Measurements from ENCODE around the gene BAG3.

BAG3 gene

DNA sequence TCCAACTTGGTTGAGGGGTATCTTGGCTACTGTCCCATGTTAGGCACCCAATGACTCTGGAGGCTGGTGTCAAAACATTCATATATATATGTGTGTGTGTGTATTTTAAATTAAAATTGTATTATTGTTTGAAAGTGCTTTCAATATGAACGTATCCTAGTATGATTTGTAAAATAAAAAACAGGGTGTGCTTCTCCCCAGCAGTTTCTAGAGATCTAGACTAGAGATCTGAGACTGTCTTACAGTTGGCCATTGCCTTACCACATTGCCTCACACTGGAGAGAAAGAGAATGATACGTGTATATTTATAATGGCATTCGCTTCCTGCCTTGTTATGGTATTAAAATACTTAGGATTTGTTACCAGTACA is 1.2 kb downstream of the BAG3 start:
- Histone ChIP-seq H3K27ac (ENCODE audit: low read length, poor library complexity, severe bottlenecking) (peak overlapping the region; percentile 39), H3K4me3 (ENCODE audit: insufficient read depth in 1 of 2, low read depth in 1 of 2, low read length in 2 of 2) (peak overlapping the region; percentile 83 to 97), H3K4ac (ENCODE audit: low read depth in 1 of 2, low read length in 2 of 2) (peak overlapping the region in 1 of 2 experiments; percentile 99), H3K36me3 (ENCODE audit: control insufficient read depth in 1 of 2, insufficient read depth in 2 of 2, low read depth in 1 of 2, low read length in 2 of 2) (peaks cover 5 to 12% of the 10 kb centered on the region in 2 experiments), H4K8ac (ENCODE audit: low read length) (no peak overlapping the region), H2AFZ (ENCODE audit: low read depth, low read length) (no peak overlapping the region), H3K4me1 (ENCODE audit: control insufficient read depth, insufficient read depth, low read depth, low read length) (peaks cover 19% of the 10 kb centered on the region), H3K23ac (ENCODE audit: low read length in 2 of 2) (peak overlapping the region in 1 of 2 experiments; percentile 84), H3K27me3 (ENCODE audit: control insufficient read depth in 1 of 2, insufficient read depth in 1 of 2, low read length in 2 of 2) (no peaks in the 10 kb centered on the region), H2AK5ac (ENCODE audit: low read length, severe bottlenecking) (no peak overlapping the region), H2BK12ac (ENCODE audit: low read length in 2 of 2) (no peak overlapping the region), H4K91ac (ENCODE audit: low read length) (no peak overlapping the region), H3K79me1 (replicated peaks; ENCODE audit: low read length, poor library complexity, severe bottlenecking) (no peaks in the 10 kb centered on the region), H3K4me2 (ENCODE audit: low read length, poor library complexity, severe bottlenecking) (peak overlapping the region; percentile 59), H3K14ac (ENCODE audit: low read length in 2 of 2) (peak overlapping the region in 1 of 2 experiments; percentile 99), H2BK15ac (ENCODE audit: low read depth, poor library complexity, severe bottlenecking) (no peak overlapping the region), H3K9me3 (ENCODE audit: control insufficient read depth, low read length) (no peaks in the 10 kb centered on the region), H3K18ac (ENCODE audit: low read depth in 1 of 2, low read length in 2 of 2) (peak overlapping the region; percentile 77 to 100), H2BK5ac (ENCODE audit: low read depth, low read length, poor library complexity, severe bottlenecking) (no peak overlapping the region), H3K9ac (ENCODE audit: low read length) (peak overlapping the region; percentile 94), H2BK120ac (ENCODE audit: low read depth, low read length) (peak overlapping the region; percentile 77)
- peak; percentile 80 for DNase-seq
- no CpG with 5 or more reads among the region's 3 CpGs for WGBS

DNA sequence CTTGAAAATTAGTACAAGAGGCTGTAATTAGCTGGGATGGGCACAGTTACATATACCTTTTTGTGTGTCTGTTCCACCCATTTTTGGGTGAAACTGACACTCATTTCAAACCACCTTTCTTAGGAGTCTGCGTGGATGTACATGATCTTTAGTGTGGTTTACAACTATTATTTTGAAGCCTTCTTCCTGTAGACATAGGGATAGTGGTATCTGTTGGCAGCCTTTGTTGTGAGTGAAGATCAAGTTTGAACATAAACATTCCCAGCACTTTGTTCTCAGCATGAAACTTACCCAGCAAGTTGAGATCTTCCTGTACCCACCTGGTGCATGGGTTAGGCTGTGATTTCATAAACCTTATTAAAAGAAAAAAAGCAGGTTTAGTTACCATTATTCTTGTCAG is 2.0 kb downstream of the BAG3 start:
- WGBS = no CpG with 5 or more reads among the region's 1 CpG
- peak overlapping the region; percentile 48 for H3K4me2 ChIP-seq (ENCODE audit: low read length, poor library complexity, severe bottlenecking)

GRCh38 chr10:119653916-119654315 is 2.7 kb downstream of the BAG3 start:
- Histone ChIP-seq H3K4me2 (ENCODE audit: low read length, poor library complexity, severe bottlenecking) (peak overlapping the region; percentile 73), H4K91ac (ENCODE audit: low read length) (no peak overlapping the region), H3K79me1 (replicated peaks; ENCODE audit: low read length, poor library complexity, severe bottlenecking) (no peaks in the 10 kb centered on the region), H3K4me3 (ENCODE audit: insufficient read depth in 1 of 2, low read depth in 1 of 2, low read length in 2 of 2) (peak overlapping the region in 1 of 2 experiments; percentile 83), H3K27me3 (ENCODE audit: control insufficient read depth in 1 of 2, insufficient read depth in 1 of 2, low read length in 2 of 2) (no peaks in the 10 kb centered on the region), H2BK120ac (ENCODE audit: low read depth, low read length) (no peak overlapping the region), H3K18ac (ENCODE audit: low read depth in 1 of 2, low read length in 2 of 2) (no peak overlapping the region), H3K4me1 (ENCODE audit: control insufficient read depth, insufficient read depth, low read depth, low read length) (peaks cover 32% of the 10 kb centered on the region), H2BK15ac (ENCODE audit: low read depth, poor library complexity, severe bottlenecking) (no peak overlapping the region), H4K8ac (ENCODE audit: low read length) (no peak overlapping the region), H2AK5ac (ENCODE audit: low read length, severe bottlenecking) (no peak overlapping the region), H3K27ac (ENCODE audit: low read length, poor library complexity, severe bottlenecking) (peak overlapping the region; percentile 37), H3K23ac (ENCODE audit: low read length in 2 of 2) (no peak overlapping the region), H3K4ac (ENCODE audit: low read depth in 1 of 2, low read length in 2 of 2) (no peak overlapping the region), H3K9me3 (ENCODE audit: control insufficient read depth, low read length) (no peaks in the 10 kb centered on the region), H2BK12ac (ENCODE audit: low read length in 2 of 2) (no peak overlapping the region), H3K36me3 (ENCODE audit: control insufficient read depth in 1 of 2, insufficient read depth in 2 of 2, low read depth in 1 of 2, low read length in 2 of 2) (peaks cover 5 to 15% of the 10 kb centered on the region in 2 experiments), H3K9ac (ENCODE audit: low read length) (peak overlapping the region; percentile 94), H3K14ac (ENCODE audit: low read length in 2 of 2) (no peak overlapping the region), H2BK5ac (ENCODE audit: low read depth, low read length, poor library complexity, severe bottlenecking) (no peak overlapping the region), H2AFZ (ENCODE audit: low read depth, low read length) (no peak overlapping the region)
- WGBS = 57% methylated on average over 2 of the region's 2 CpGs
- no peak for DNase-seq

More for the DNA sequence above, 2.0 kb downstream of the BAG3 start:
- Histone ChIP-seq H3K36me3 (ENCODE audit: control insufficient read depth in 1 of 2, insufficient read depth in 2 of 2, low read depth in 1 of 2, low read length in 2 of 2) (peaks cover 5 to 15% of the 10 kb centered on the region in 2 experiments), H3K23ac (ENCODE audit: low read length in 2 of 2) (no peak overlapping the region), H3K9ac (ENCODE audit: low read length) (peak overlapping the region; percentile 94), H3K4me3 (ENCODE audit: insufficient read depth in 1 of 2, low read depth in 1 of 2, low read length in 2 of 2) (peak overlapping the region in 1 of 2 experiments; percentile 83), H2BK12ac (ENCODE audit: low read length in 2 of 2) (no peak overlapping the region), H3K9me3 (ENCODE audit: control insufficient read depth, low read length) (no peaks in the 10 kb centered on the region), H3K79me1 (replicated peaks; ENCODE audit: low read length, poor library complexity, severe bottlenecking) (no peaks in the 10 kb centered on the region), H2BK15ac (ENCODE audit: low read depth, poor library complexity, severe bottlenecking) (no peak overlapping the region), H3K18ac (ENCODE audit: low read depth in 1 of 2, low read length in 2 of 2) (no peak overlapping the region), H3K27me3 (ENCODE audit: control insufficient read depth in 1 of 2, insufficient read depth in 1 of 2, low read length in 2 of 2) (no peaks in the 10 kb centered on the region), H4K91ac (ENCODE audit: low read length) (no peak overlapping the region), H3K27ac (ENCODE audit: low read length, poor library complexity, severe bottlenecking) (peak overlapping the region; percentile 24), H2BK5ac (ENCODE audit: low read depth, low read length, poor library complexity, severe bottlenecking) (no peak overlapping the region), H2AK5ac (ENCODE audit: low read length, severe bottlenecking) (no peak overlapping the region), H4K8ac (ENCODE audit: low read length) (no peak overlapping the region), H2BK120ac (ENCODE audit: low read depth, low read length) (no peak overlapping the region), H3K4ac (ENCODE audit: low read depth in 1 of 2, low read length in 2 of 2) (no peak overlapping the region), H2AFZ (ENCODE audit: low read depth, low read length) (no peak overlapping the region), H3K4me1 (ENCODE audit: control insufficient read depth, insufficient read depth, low read depth, low read length) (peaks cover 26% of the 10 kb centered on the region), H3K14ac (ENCODE audit: low read length in 2 of 2) (no peak overlapping the region)
- DNase-seq = no peak

GRCh38 chr10:119654540-119654939 is 3.4 kb downstream of the BAG3 start:
- Histone ChIP-seq H2AFZ (ENCODE audit: low read depth, low read length) (no peak overlapping the region), H3K18ac (ENCODE audit: low read depth in 1 of 2, low read length in 2 of 2) (peak overlapping the region; percentile 3 to 71), H3K36me3 (ENCODE audit: control insufficient read depth in 1 of 2, insufficient read depth in 2 of 2, low read depth in 1 of 2, low read length in 2 of 2) (peaks cover 5 to 21% of the 10 kb centered on the region in 2 experiments), H2AK5ac (ENCODE audit: low read length, severe bottlenecking) (no peak overlapping the region), H3K4me2 (ENCODE audit: low read length, poor library complexity, severe bottlenecking) (peak overlapping the region; percentile 73), H2BK12ac (ENCODE audit: low read length in 2 of 2) (peak overlapping the region in 1 of 2 experiments; percentile 47), H3K79me1 (replicated peaks; ENCODE audit: low read length, poor library complexity, severe bottlenecking) (no peaks in the 10 kb centered on the region), H3K27ac (ENCODE audit: low read length, poor library complexity, severe bottlenecking) (peak overlapping the region; percentile 50), H2BK15ac (ENCODE audit: low read depth, poor library complexity, severe bottlenecking) (no peak overlapping the region), H3K9me3 (ENCODE audit: control insufficient read depth, low read length) (no peaks in the 10 kb centered on the region), H3K9ac (ENCODE audit: low read length) (peak overlapping the region; percentile 94), H3K4ac (ENCODE audit: low read depth in 1 of 2, low read length in 2 of 2) (peak overlapping the region in 1 of 2 experiments; percentile 22), H3K14ac (ENCODE audit: low read length in 2 of 2) (no peak overlapping the region), H2BK5ac (ENCODE audit: low read depth, low read length, poor library complexity, severe bottlenecking) (no peak overlapping the region), H3K27me3 (ENCODE audit: control insufficient read depth in 1 of 2, insufficient read depth in 1 of 2, low read length in 2 of 2) (no peaks in the 10 kb centered on the region), H2BK120ac (ENCODE audit: low read depth, low read length) (no peak overlapping the region), H3K23ac (ENCODE audit: low read length in 2 of 2) (no peak overlapping the region), H3K4me1 (ENCODE audit: control insufficient read depth, insufficient read depth, low read depth, low read length) (peaks cover 38% of the 10 kb centered on the region), H4K8ac (ENCODE audit: low read length) (peak overlapping the region; percentile 82), H4K91ac (ENCODE audit: low read length) (peak overlapping the region; percentile 81), H3K4me3 (ENCODE audit: insufficient read depth in 1 of 2, low read depth in 1 of 2, low read length in 2 of 2) (peak overlapping the region in 1 of 2 experiments; percentile 83)
- DNase-seq = no peak
- 45% methylated on average over 6 of the region's 6 CpGs for WGBS

Data from mesenchymal stem cell (in vitro differentiated cells and primary cell).